GM12891 (cell line): ENCODE measurements around the gene QSOX2.

Source experiments
- POLR2A ChIP-seq: IDR thresholded peaks from 2 replicates; pipeline ENCODE4 v1.6.1; 2011; ENCODE audit warnings: low read depth, low read length, control low read depth
- POLR2AphosphoS5 ChIP-seq: IDR thresholded peaks from 2 replicates; pipeline ENCODE4 v1.6.1; 2011; ENCODE audit warnings: low read depth, low read length, control low read depth
- TAF1 ChIP-seq: IDR thresholded peaks from 2 replicates; pipeline ENCODE4 v1.6.1; 2011; ENCODE audit warnings: low read depth, low read length, control low read depth

GRCh38 chr9:136182420-136182787, 63.2 kb downstream of the QSOX2 start:
- TF ChIP-seq POLR2A (no peak), TAF1 (no peak), POLR2AphosphoS5 (no peak)
